ENCODE data around the gene CD34.
A peak's percentile ranks its signal among the peaks of the same experiment; 100 is the strongest.

The CD34 gene

DNA sequence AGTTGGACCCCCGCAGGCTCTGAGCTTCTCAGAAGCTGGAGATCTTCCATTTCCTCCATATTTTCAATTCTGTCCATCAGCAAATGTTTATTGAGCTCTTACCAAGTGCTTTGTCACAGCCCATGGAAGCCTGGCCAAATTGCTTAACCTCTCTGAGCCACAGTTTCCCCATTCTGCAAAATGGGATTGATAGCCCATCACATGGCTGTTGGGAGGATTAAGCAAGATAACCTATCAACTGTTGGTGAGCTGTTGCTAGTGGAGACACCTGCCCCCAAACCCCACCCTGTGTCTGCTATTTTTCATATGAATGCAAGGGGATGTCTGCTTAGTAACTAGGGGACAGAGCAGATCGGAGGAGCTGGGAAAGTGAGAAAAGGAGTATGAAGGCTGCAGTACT, 38.3 kb downstream of the CD34 start:
- ATAC-seq (ENCODE audit: low read depth), result no peak
- Histone ChIP-seq H3K4me1 (ENCODE audit: insufficient read depth, poor library complexity, severe bottlenecking) (no peaks in the 10 kb centered on the region), H3K9me3 (ENCODE audit: severe bottlenecking) (no peaks in the 10 kb centered on the region), H3K27me3 (ENCODE audit: insufficient read depth, poor library complexity, severe bottlenecking) (no peaks in the 10 kb centered on the region), H3K27ac (ENCODE audit: poor library complexity, severe bottlenecking) (no peak overlapping the region), H3K36me3 (ENCODE audit: low read depth) (no peaks in the 10 kb centered on the region), H3K4me3 (ENCODE audit: severe bottlenecking) (no peak overlapping the region)
- DNase-seq (ENCODE audit: low spot score), result no peak
- TF ChIP-seq, protein P1, sequence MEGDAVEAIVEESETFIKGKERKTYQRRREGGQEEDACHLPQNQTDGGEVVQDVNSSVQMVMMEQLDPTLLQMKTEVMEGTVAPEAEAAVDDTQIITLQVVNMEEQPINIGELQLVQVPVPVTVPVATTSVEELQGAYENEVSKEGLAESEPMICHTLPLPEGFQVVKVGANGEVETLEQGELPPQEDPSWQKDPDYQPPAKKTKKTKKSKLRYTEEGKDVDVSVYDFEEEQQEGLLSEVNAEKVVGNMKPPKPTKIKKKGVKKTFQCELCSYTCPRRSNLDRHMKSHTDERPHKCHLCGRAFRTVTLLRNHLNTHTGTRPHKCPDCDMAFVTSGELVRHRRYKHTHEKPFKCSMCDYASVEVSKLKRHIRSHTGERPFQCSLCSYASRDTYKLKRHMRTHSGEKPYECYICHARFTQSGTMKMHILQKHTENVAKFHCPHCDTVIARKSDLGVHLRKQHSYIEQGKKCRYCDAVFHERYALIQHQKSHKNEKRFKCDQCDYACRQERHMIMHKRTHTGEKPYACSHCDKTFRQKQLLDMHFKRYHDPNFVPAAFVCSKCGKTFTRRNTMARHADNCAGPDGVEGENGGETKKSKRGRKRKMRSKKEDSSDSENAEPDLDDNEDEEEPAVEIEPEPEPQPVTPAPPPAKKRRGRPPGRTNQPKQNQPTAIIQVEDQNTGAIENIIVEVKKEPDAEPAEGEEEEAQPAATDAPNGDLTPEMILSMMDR (IDR thresholded peaks at IDR 0.05; ENCODE audit: poor library complexity, severe bottlenecking), result no peak

DNA sequence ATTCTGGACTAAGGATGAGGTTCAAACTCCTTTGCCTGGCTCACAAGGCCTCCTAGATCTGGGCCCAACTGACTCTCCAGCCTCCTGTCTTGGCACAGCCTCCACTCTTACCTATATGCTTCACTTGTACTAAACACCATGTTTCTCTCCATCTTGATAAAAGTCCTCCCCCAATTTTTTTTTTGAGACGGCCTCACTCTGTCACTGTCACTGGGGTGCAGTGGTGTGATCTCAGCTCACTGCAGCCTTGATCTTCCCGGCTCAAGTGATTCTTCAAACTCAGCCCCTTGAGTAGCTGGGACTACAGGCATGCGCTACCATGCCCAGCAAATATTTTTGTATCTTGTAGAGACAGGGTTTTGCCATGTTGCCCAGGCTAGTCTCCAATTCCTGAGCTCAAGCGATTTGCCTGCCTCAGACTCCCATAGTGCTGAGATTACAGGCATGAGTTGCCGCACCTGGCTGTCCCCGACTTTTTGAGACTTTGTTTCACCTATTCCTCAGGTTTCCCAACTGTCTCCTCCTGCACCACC, 39.7 kb downstream of the CD34 start:
- no peak for ATAC-seq (ENCODE audit: low read depth)
- Histone ChIP-seq H3K4me1 (ENCODE audit: insufficient read depth, poor library complexity, severe bottlenecking) (no peaks in the 10 kb centered on the region), H3K27me3 (ENCODE audit: insufficient read depth, poor library complexity, severe bottlenecking) (no peaks in the 10 kb centered on the region), H3K9me3 (ENCODE audit: severe bottlenecking) (no peaks in the 10 kb centered on the region), H3K4me3 (ENCODE audit: severe bottlenecking) (no peak overlapping the region), H3K36me3 (ENCODE audit: low read depth) (peaks cover 4% of the 10 kb centered on the region; the same call in 1 of the 2 replicates), H3K27ac (ENCODE audit: poor library complexity, severe bottlenecking) (no peak overlapping the region)
- DNase-seq (ENCODE audit: low spot score), result no peak
- TF ChIP-seq, protein P1 (IDR thresholded peaks at IDR 0.05; ENCODE audit: poor library complexity, severe bottlenecking), result no peak

DNA sequence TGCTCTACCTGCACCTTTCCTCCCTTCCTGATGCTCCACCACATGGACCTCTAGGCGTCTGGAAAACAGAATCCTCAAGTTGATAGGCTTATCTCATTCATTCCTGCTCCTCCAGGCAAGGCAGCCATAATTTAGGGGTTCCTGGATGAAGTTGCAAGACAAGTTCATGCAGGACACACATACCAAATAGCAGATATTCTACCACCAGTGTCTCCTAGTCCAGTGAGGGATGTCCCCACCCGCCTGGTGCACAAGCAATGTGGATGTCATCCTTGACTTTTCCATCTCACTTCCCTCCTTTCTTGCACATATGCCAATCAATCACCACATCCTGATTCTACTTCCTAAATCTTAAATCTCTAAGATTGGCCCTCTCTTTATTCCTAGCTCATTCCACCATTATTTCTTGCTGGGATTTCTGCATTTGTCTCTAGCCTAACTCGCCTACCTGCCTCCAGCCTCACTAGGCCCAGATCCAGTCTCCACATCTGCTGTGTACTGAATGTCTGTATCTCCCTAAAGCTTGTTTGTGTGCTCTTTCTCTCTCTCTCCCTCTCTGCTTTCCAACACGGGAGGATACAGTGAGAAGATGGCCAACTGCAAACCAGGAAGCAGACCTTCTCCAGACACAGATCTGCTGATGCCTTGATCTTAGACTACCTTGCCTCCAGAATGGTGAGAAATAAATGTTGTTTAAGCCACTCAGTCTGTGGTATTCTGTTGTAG, 40.5 kb downstream of the CD34 start:
- no peak overlapping the region for H3K4me3 ChIP-seq (ENCODE audit: severe bottlenecking)
- H3K9me3 ChIP-seq (ENCODE audit: severe bottlenecking), result no peaks in the 10 kb centered on the region
- DNase-seq (ENCODE audit: low spot score) (no peak), ATAC-seq (ENCODE audit: low read depth) (no peak)
- no peaks in the 10 kb centered on the region for H3K4me1 ChIP-seq (ENCODE audit: insufficient read depth, poor library complexity, severe bottlenecking)
- TF ChIP-seq, protein P1 (IDR thresholded peaks at IDR 0.05; ENCODE audit: poor library complexity, severe bottlenecking), result no peak
- no peaks in the 10 kb centered on the region for H3K27me3 ChIP-seq (ENCODE audit: insufficient read depth, poor library complexity, severe bottlenecking)
- peaks cover 4% of the 10 kb centered on the region; the same call in 1 of the 2 replicates for H3K36me3 ChIP-seq (ENCODE audit: low read depth)
- no peak overlapping the region for H3K27ac ChIP-seq (ENCODE audit: poor library complexity, severe bottlenecking)

DNA sequence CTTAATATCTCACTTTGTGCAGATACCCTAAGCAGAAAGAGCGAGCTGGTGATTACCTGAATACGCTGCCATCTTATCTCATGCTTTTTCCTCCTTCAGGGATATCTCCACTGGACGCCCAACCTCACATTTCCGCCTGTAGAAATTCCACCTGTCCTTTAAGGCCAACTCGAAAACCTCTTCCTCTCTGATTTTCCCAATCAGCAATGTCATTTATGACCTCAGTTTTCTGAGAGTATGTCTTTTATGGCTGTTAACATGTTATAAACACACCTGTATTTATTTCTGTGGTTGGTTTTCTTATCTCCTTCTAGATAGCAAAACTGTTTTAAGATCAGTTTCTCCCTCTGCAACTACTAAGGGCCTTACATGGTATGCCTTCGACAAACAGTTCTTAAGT, 41.1 kb downstream of the CD34 start:
- Histone ChIP-seq H3K27ac (ENCODE audit: poor library complexity, severe bottlenecking) (peak overlapping the region; percentile 57), H3K4me3 (ENCODE audit: severe bottlenecking) (no peak overlapping the region), H3K9me3 (ENCODE audit: severe bottlenecking) (no peaks in the 10 kb centered on the region), H3K4me1 (ENCODE audit: insufficient read depth, poor library complexity, severe bottlenecking) (no peaks in the 10 kb centered on the region), H3K36me3 (ENCODE audit: low read depth) (peaks cover 4% of the 10 kb centered on the region; the same call in 1 of the 2 replicates), H3K27me3 (ENCODE audit: insufficient read depth, poor library complexity, severe bottlenecking) (no peaks in the 10 kb centered on the region)
- TF ChIP-seq, protein P1 (IDR thresholded peaks at IDR 0.05; ENCODE audit: poor library complexity, severe bottlenecking), result no peak
- DNase-seq (ENCODE audit: low spot score) (no peak), ATAC-seq (ENCODE audit: low read depth) (no peak)
